Islet precursor cell (in vitro differentiated cells): Measurements from ENCODE around the gene APOL6.

Source experiments
- DNase-seq: peaks from one replicate; pipeline ENCODE4 v3.0.0-alpha.2; 2018

APOL6 gene, protein sequence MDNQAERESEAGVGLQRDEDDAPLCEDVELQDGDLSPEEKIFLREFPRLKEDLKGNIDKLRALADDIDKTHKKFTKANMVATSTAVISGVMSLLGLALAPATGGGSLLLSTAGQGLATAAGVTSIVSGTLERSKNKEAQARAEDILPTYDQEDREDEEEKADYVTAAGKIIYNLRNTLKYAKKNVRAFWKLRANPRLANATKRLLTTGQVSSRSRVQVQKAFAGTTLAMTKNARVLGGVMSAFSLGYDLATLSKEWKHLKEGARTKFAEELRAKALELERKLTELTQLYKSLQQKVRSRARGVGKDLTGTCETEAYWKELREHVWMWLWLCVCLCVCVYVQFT

DNA sequence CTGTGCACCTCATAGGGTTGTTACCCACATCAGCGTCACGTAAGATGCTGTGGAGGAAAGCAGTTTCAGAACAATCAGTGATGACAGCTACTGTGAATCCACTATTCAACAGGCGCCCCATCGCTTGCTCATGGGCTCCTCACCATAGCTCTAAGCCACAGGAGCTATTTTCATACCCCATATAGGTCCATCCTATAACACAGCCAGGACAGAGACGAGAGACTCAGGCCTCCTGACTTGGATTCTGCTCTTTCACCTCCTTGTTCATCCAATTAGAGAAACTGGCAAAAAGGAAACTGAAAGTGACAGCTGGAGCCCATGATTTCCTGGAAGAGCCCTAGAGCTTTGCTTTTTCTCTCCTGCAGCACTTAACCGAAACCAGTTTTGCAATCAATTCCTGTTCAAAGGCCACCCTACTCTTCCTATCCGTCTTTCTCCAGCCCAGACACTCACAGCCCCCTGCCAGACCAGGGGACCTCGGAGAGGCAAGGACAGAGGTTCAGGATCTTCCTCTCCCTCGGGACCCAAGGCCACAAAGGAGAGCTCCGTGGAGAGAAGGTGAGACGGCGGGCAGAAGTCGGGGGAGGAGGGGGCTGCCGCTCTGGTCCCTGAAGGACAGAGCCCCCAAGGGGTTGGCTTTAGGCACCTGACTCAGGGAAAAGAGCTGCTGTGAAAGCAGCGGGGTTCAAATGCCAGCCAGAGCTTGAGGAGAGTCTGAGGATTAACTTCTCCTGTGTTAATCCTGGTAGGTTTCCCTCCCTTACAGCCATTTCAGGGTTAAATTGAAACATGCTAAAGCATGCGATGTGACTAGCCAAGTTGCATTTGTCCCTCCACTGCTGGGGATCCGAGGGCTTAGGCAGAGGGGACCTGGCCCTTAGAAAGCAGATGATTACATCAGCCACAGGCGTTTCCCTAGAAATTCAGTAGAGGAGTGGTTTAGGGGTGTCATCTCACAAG lies at the start of gene APOL6:
APOL6 (plus strand) TSS at position 381 of the 960 bp plus-strand sequence. CDS start 7,980 bp downstream, outside the sequence.
- no peak for DNase-seq

DNA sequence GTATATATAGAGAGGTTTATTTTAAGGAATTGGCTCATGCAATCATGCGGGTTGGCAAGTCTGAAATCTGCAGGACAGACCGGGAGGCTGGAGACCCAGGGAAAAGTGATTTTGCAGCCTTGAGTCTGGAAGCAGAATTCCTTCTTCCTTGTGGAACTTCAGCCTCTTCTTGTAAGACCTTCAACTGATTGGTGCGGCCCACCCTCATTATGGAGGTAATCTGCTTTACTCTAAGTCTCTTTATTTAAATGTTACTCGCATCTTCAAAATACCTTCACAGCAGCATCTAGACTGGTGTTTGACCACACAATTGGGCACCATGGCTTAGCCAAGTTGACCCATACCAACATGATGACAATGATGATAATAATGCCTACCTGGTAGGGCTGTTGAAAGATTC lies 48.9 kb upstream of the APOL6 start:
- DNase-seq, result no peak

DNA sequence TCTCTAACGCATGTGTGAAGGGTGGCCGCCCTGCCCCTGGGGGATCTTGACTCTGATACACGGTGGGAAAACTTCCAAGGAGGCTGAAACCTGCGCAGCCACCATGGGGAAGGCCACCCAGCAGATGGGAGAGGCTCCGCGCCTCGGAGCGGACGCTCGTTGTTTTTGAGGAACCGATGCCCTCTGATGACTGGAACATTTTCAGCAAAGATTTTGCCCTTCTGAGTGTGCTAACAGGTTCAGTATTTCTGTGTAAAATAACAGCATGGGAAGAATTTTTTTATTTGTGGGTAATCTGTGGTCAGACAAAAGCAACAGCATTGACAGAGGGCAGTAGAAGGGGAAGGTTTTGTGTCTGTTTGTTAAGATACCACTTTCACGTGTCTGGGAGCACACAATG lies 47.8 kb upstream of the APOL6 start:
- no peak for DNase-seq

DNA sequence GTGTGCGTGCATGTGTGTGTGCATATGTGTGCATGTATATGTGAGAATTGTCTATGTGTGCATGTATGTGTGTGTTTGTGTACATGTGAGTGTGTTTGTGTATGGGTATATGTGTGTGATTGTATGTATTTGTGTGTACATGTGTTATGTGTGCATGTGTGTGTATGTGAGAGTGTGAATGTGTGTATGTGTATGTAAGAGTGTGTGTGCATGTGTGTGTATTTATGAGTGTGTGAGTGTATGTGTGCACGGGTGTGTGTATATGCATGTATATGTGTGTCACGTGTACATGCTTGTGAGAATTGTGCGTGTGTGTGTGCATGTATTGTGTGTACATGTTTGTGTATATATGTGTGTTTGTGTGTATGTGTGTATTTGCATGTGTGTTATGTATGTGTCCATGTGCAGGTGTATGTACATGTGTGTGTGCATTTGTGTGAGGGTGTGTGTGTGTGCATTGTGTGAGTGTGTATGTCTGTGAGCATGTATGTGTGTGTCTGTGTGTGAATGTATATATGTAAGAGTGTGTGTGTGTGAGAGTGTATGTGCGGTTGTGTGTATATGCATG lies 47.1 kb upstream of the APOL6 start:
- DNase-seq, result no peak

DNA sequence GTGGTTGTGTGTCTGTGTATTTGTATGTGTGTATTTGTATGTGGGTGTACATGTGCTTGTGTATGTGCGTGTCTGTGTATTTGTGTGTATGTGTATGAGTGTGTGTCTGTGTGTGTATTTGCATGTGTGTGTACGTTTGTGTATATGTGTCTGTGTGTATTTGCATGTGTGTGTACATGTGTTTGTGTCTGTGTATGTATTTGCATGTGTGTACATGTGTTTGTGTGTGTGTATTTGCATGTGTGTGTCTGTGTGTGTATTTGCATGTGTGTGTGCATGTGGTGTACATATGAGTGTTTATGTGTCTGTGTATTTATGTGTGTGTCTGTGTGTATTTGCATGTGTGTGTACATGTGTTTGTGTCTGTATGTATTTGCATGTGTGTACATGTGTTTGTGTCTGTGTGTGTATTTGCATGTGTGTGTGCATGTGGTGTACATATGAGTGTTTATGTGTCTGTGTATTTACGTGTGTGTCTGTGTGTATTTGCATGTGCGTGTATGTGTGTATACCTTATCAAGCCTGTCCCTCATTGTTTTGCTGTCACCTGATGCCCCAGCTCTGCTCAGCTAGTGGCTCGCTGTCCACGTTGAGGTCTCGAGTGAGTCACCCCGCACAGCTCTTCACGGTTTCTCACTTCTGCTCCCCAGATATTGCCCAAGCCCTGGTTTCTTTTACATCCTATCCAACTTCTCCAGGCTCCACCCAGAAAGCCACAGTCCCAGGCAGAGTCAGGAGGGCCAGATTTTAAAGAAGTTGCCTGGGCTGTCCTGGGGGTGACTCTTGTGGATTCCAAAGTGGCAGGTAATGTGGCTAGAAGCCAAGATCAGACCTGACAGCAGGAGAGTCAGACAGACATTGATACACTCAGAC lies 46.3 kb upstream of the APOL6 start:
- DNase-seq, result no peak

DNA sequence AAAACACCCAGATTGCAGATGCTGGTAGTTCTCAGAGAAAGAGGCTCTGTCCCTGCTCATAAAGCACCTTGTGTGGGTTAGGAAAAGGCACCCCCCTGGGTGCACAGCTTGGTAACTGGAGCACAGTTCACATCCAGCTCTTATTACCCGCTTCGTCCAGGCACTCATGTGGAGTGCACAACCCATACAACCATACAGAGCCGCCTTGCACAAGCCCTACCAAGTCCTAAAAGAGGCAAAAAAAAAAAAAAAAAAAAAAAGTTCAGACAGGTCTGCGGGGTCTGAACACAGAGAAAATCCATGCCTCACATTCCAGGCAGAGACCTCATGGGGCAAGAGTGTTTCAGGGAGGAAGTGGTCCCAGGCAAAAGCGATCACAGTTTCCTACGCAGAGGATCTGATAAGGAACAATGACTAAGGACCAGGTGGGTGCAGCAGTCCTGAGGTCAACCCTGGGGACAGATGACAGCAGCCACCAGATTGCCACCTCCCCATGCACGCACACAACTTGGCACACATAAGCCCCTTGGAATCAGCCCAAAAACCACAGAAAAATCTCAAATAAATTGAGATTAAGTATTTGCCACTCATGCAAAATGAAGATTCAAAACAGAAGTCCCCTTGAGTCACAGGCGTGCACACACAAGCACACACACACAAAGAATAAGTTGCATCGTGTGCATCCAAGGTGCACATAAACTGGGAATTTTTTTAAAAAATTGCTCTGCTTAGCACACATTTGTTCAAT lies 43.5 kb upstream of the APOL6 start:
- DNase-seq, result peak; percentile 88

DNA sequence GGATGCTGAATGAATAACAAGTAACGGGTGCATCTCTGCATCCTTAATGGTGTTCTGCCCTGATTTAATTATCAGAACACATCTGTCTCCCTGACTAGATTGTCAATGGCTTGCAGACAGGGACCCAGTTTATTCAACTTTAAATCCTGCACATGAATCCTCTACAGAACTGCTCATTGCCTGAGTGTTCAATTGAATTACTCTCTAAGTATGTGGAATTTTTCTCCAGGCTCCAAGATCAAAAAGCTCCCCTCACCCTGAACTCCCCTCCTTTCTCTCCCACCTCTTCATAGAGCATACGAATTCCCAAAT lies 42.9 kb upstream of the APOL6 start:
- no peak for DNase-seq

DNA sequence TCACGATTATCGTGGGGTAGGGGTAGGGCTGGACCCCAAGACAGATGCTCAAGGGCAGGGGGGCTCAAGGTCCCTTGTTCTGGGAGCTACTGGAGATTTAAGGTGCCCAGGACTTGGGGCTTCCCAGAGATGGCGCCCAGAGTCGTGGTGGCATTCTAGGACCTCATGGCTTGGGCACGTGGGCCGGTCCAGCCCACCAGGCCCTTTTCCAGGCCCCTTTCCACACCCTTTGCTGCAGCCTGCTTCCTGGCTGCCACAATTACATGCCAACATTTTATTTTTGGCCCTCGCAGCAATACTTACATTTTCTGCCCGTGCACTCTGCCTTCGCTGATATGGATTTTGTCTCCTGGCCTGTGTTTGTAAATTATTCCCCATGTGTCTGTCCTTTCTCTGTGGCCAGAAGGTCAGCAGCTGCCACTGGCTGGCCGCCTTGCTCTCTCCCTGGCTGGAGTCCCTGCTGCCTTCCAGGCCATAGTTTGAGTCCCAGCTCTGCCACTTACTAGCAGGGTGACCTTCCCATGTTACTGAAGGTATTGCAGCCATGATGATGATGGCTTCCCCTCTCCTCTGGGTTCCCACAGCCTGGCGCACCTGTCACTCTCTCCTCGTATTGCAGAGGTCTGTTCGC lies 42.3 kb upstream of the APOL6 start:
- no peak for DNase-seq

DNA sequence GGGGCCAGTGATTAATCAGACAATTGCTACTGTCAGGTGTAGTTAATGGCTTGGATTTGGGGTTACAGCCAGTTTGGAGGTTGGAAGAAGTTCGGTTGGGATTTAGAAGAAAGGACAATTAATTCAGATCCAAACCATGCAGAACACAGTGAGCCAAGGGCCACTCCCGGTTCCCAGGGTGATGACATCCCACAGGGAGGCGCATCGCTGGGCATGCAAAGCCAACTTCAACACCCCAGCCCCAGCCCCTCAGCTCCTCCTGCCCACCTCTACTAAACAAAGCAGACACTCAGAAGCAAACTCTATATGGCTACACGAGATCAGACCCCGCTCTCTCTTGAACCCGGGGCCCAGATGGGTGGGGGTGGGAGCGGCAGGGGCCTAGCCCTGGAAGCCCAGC lies 41.3 kb upstream of the APOL6 start:
- DNase-seq, result no peak

DNA sequence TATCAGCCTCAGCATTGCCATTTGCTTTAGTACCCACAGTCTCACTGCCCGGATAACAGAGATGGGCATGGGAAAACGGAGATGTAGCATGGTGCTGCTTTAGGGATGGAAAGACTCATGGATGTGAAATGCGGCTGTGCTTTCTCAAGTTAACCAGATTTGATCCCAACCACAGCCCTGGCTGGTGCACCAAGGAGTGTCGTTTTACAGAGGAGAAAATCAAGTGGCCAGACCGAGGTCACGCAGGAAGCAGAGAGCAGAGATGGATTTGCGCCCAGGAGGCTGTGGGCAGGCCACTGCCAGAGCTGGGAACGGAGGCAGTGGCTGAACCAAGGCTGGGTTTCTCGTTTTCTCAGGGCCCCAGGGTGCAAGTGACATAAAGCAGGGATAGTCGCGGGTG lies 40.2 kb upstream of the APOL6 start:
- DNase-seq, result no peak

DNA sequence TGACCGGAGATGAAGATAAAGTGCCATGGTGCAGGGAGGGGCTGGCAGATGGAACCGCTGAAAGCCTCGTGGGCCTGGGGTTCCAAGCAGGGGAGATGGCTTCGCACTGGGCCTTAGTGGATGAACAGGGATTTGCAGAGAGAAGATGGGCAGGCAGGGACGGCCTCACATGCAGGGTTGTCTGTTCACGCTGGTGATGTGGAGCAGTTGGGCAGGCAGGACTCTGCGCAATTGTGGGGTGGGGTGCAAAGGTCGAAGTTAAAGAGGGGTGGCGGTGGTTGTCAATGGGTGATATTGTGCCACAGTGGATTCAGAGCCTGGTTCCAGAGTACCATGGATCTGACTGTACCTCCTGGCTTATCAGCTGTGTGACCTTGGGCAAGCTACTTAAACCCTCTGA lies 39.0 kb upstream of the APOL6 start:
- DNase-seq, result no peak

DNA sequence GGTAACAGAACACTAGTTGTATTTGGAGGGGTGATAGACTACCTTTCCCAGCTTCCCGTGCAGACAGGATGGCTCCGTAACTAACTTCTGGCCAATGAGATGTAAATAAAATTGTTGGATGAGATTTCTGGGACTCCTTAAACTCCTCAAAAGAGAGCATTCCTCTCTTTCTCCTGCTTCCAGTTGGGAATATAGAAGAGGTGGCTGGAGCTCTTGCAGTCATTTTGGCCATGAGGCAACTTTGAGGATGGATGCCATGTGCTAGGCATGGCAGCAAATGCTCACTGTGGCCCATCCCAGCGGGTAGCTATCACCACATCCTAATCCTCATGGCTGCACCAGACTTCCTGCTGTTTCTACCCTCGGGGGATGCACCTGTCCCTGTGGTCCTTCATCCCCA lies 38.5 kb upstream of the APOL6 start:
- no peak for DNase-seq

DNA sequence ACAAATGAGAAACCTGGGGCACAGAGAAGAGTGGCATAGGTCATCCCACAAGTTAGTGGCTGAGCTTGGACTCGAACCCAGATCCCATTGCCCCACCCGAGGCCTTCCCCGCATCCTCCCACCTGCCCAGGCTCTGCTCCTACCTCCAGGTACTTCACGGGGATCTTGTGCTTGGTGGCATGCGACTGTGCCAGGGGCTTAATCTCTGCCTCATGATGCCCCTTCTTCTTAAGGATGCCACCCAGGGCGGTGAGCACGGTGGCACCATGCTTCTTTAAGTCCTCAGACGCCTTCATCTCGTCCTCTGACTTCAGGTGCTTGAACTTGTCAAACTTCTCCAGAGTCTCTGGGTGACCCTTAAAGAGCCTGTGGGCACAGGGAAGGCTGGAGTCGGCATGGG lies 37.5 kb upstream of the APOL6 start:
- DNase-seq, result no peak

DNA sequence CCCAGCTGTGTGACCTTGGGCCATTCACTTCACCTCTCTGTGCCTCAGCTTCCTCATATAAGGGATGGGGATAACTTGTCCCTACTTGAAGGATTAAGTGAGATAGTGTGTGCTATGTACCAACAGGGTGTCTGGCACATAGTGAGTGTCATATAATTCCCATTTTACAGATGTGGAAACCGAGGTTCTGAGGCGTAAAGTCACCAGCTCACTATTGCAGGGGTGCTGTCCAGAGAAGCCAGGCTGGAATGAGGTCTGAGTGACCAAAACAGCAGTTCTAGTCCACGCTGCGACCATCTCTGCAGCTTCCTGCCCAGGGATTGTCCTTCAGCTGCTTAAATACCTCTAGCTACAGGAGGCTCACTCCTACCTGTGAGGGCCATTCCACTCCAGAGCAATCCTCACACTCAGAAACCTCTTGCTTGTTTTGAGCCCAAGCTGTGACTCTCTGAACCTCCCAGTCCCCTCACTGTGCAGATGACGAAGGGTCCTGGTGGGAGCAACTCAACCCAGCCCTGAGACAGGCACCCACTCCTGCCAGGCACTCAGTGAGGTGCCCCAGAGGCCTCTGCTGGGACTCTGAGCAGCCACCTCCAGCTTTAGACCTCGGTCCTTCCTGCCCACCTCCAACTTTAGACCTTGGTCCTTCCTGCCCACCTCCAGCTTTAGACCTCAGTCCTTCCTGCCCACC lies 36.9 kb upstream of the APOL6 start:
- DNase-seq, result no peak

DNA sequence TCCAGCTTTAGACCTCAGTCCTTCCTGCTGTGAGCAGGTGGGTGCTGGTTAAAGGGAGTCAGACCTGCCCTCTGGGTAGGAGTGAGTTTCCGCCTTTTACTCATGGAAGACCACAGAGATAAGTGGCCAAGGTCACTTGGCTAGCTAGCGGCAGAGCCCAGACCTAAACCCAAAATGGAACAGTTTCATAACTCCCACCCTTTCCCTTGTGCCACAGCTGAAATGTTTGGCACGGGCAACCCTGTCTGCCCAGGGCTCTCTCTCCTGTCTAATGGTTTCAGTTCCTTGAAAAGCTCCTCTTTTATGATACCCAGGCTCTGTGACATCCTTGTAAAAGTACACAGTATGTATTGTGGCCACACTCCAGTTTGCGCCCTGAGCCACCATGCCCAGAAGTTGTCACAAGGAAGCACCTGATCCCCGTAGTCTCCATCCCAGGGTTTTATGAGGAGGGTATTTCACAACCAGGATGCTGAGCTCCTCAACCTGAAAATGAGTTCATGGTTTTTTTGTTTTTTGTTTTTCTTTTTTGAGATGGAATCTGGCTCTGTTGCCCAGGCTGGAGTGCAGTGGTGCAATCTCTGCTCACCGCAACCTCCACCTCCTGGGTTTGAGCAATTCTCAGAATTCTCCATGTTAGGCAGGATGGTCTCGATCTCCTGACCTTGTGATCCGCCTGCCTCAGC lies 36.2 kb upstream of the APOL6 start:
- no peak for DNase-seq

DNA sequence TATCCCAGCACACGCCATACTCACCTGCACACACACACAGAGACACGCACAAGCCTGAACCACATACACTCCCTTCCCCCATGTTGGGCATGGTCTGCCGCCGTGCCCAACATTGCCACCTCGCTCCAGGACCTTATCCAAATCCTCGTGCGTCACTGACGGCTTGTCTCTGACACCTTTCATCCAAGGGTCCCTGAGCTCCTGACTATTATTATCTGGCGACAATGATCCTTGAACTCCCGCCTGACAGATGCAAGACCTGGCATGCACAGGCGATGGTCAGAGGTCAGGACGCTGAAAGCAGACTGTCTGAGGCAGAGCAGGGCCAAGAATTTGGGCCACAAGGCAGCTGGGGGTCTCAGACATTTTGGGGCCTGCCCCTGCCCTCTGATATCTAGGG lies 35.3 kb upstream of the APOL6 start:
- no peak for DNase-seq

DNA sequence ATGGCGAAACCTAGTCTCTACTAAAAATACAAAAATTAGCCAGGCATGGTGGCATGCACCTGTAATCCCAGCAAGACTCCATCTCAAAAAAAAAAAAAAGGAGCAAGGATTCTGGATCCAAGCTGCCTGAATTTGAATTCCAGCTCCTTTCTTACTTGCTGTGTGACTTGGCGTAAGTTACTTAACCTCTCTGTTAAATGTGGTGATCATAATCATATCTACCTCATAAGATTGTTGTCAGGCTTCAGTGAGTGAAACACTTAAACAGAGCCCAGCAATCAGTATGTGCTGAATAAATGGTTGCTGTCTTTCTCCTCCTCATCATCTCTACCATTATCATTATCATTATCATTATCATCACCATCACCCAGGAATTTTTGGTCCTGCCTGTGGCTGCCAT lies 33.8 kb upstream of the APOL6 start:
- DNase-seq, result no peak

DNA sequence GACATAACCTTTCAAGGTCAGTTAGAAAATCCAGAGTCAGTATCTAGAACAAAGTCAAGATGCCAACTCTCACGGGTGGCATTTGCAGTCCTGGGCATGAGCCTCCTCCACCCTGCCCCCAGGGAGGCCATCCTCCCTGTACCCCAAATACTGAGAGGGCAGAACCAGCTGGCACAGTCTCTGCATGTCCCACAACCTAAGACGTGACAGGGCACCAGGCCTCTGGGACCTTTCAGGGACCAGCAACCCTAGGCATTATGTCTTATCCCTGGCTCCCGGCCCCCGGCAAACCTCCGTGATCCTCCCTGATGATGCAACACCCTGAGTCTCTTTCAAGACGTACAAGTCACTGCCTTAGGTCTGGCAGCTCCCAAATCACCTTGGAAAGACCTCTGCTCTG lies 33.1 kb upstream of the APOL6 start:
- DNase-seq, result no peak

DNA sequence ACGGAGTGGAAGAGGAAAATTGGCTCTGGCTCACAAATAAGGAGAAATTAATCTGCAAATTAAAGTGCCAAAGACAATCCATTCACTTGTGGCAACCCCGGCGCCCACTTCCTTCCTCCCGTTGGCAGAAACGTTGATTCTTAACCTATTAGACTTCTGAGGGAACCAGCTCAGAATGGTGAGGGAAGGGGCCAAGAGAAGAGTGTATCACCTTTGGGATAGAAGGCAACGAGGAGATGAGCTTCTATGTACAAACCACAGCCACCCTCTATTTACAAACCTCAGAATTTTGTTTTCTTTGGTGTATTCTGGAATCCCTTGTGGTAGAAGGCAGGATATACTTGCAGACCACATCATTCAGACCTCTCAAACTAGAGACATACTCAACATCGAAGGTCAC lies 32.2 kb upstream of the APOL6 start:
- DNase-seq, result no peak

DNA sequence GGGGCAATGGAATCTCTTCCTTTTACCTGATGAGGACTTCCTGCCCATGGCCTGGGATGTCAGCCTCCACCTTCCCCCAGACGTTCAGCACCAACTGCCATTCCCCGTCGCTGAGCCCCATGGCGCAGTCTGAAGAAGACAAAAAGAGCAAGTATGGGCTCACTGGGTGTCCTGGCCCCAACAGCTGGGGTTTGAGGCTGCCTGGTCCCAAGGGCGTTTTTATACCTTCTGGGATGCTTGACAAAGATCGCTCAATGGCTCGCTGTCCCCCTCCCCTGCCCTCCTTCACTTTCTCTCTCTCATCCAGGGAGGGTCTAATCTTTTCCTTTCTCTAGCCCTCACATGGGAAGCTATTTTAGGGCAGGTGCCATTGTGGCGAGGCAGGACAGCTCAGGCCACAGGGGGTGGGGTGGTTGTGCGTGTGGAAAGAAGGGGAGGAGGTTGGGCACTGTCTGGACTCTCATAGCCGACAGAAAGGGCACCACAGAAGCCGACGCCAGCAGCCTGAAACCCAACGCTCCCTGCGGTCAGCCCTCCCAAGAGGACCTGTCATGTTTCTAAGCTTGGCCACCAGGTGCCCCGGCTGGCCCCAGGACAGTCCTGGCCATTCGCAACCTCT lies 31.0 kb upstream of the APOL6 start, which contains the start of gene MB:
MB (minus strand) TSS at position 193 of the 619 bp plus-strand sequence; CDS start at position 121, 72 bp downstream.
- DNase-seq, result no peak
